Upper lobe of left lung (tissue), 6 donors: ENCODE data around the gene TMEM203. TPM values are rescaled to one million over a fixed set of nuclear protein-coding genes. Genes with fewer than 3 reads are reported as not detected.
"Not testable (repeated sequence)": the region's sequence is repeated elsewhere in the genome, so short reads cannot be mapped to it uniquely, and the experiment has no call there.

ENCODE experiments used
- ATAC-seq, 2 donors: fragments of 200-7000 bp; cut with Tn5 transposase; one replicate each; pipeline ENCODE4 v1.9.1; 2022; ENCODE audit warnings: mild to moderate bottlenecking in 2 of 2, moderate library complexity in 2 of 2; ENCODE audit not compliant: low FRiP score in 2 of 2
- DNase-seq, 2 donors: peaks; one replicate each; pipeline ENCODE4 v3.0.0-alpha.2; 2019 to 2020
- H3K27ac ChIP-seq, 4 donors: fragments of 200-600 bp; sonication (generic); one replicate each; pipeline ENCODE4 v1.5.1; 2016 to 2019
- H3K27me3 ChIP-seq, 4 donors: fragments of 200-600 bp; sonication (generic); one replicate each; pipeline ENCODE4 v1.5.1; 2017 to 2019
- H3K36me3 ChIP-seq, 4 donors: fragments of 200-600 bp; sonication (generic); one replicate each; pipeline ENCODE4 v1.5.1; 2016 to 2019
- H3K4me1 ChIP-seq, 4 donors: fragments of 200-600 bp; sonication (generic); one replicate each; pipeline ENCODE4 v1.5.1; 2018 to 2019
- H3K4me3 ChIP-seq, 4 donors: fragments of 200-600 bp; sonication (generic); one replicate each; pipeline ENCODE4 v1.5.1; 2017 to 2019; ENCODE audit warnings: mild to moderate bottlenecking in 2 of 4, moderate library complexity in 1 of 4
- H3K9me3 ChIP-seq, 4 donors: fragments of 200-600 bp; sonication (generic); one replicate each; pipeline ENCODE4 v1.5.1; 2018 to 2019
- CTCF ChIP-seq, 6 experiments: fragments of 450-650 bp in 4 of 6; fragments of 200-600 bp in 2 of 6; sonication (generic) in 2 of 6; IDR thresholded peaks; one replicate each; pipeline ENCODE4 v1.5.1; 2016 to 2019; ENCODE audit warnings: antibody characterized with exemption in 6 of 6
- EP300 ChIP-seq, 4 donors: sonication (generic); formaldehyde crosslinking; IDR thresholded peaks; one replicate each; pipeline ENCODE4 v1.5.1; 2017; ENCODE audit warnings: antibody characterized with exemption in 4 of 4, control low read depth in 2 of 4
- POLR2A ChIP-seq, 4 donors: fragments of 450-650 bp; IDR thresholded peaks; one replicate each; pipeline ENCODE4 v1.5.1; 2016 to 2017; ENCODE audit warnings: antibody characterized with exemption in 4 of 4, mild to moderate bottlenecking in 2 of 4
- POLR2AphosphoS5 ChIP-seq, 2 donors: sonication (generic); formaldehyde crosslinking; IDR thresholded peaks; one replicate each; pipeline ENCODE4 v1.5.1; 2017; ENCODE audit warnings: antibody characterized with exemption in 2 of 2
- WGBS, 2 donors: methylation state at CpG; one replicate each; pipeline ENCODE4 v1.1.5; 2017 to 2018; 5-methylcytosine and 5-hydroxymethylcytosine counted together
- total RNA-seq, 6 donors: library from RNA; depleted of rRNA in 4 of 6; stranded (reverse); fragments of >200 nt in 4 of 6; gene quantifications; one replicate each; pipeline versions ENCODE4 v1.1.0 to v1.2.1, GENCODE V29; 2016 to 2021
- donor health status: DM: no; HTN: no; CAD: no; lungs with moderate emphysema.
- donor health status: DM: no; HTN: yes; CAD: no; lungs with severe emphysema.

TMEM203 gene
- total RNA-seq, 6 donors from 2014 or later = 17.8 to 35.5 (median 31.1) TPM

GRCh38 chr9:137243626-137244485, 38.4 kb upstream of the TMEM203 start:
- ATAC-seq (no peak), DNase-seq (peak in 1 of 2 donors; percentile 66)
- 76 to 77% methylated on average over 6 to 15 of the region's 15 CpGs for WGBS, 2 donors
- Histone ChIP-seq H3K4me1 (peaks cover 24 to 59% (median 33%) of the 10 kb centered on the region in 4 donors), H3K27ac (peak overlapping the region in 1 of 4 donors; percentile 28), H3K9me3 (no peaks in the 10 kb centered on the region), H3K4me3 (peak overlapping the region in 1 of 4 donors; percentile 95), H3K27me3 (no peaks in the 10 kb centered on the region), H3K36me3 (peaks cover 9 to 23% (median 18%) of the 10 kb centered on the region in 4 donors)
- TF ChIP-seq EP300 (IDR thresholded peaks at IDR 0.05) (no peak), CTCF (IDR thresholded peaks at IDR 0.05) (peak in 1 of 6 experiments; percentile 7)

- Histone ChIP-seq H3K27ac (peak overlapping the region in 1 of 4 donors; percentile 28), H3K4me1 (peaks cover 24 to 65% (median 36%) of the 10 kb centered on the region in 4 donors), H3K4me3 (peak overlapping the region in 1 of 4 donors; percentile 95), H3K36me3 (peaks cover 9 to 23% (median 18%) of the 10 kb centered on the region in 4 donors)
- not testable (repeated sequence) for ATAC-seq, H3K9me3 ChIP-seq, H3K27me3 ChIP-seq, DNase-seq
- 90 to 95% methylated on average over 16 to 18 of the region's 18 CpGs for WGBS, 2 donors
Observed at GRCh38 chr9:137243266-137243625, 37.8 kb upstream of the TMEM203 start.

- peaks cover 24 to 64% (median 36%) of the 10 kb centered on the region in 4 donors for H3K4me1 ChIP-seq
Observed at GRCh38 chr9:137242269-137243203, 37.1 kb upstream of the TMEM203 start.

GRCh38 chr9:137241490-137242268, 36.2 kb upstream of the TMEM203 start:
- DNase-seq (peak; percentile 67 to 94), ATAC-seq (peak in 1 of 2 donors; percentile 31)
- peak overlapping the region; percentile 83 to 99 (median 93) for H3K27ac ChIP-seq
- no peaks in the 10 kb centered on the region for H3K9me3 ChIP-seq
- H3K4me3 ChIP-seq = peak overlapping the region; percentile 78 to 95 (median 89)
- TF ChIP-seq POLR2AphosphoS5 (IDR thresholded peaks at IDR 0.05) = no peak
- TF ChIP-seq CTCF (IDR thresholded peaks at IDR 0.05) = peak in 1 of 6 experiments; percentile 3
- H3K36me3 ChIP-seq = peaks cover 9 to 23% (median 18%) of the 10 kb centered on the region in 4 donors
- H3K27me3 ChIP-seq = no peaks in the 10 kb centered on the region
- H3K4me1 ChIP-seq = peaks cover 28 to 69% (median 38%) of the 10 kb centered on the region in 4 donors
- WGBS, 2 donors = 4 to 9% methylated on average over 15 to 25 of the region's 83 CpGs

More at GRCh38 chr9:137242269-137243203, 37.1 kb upstream of the TMEM203 start:
- DNase-seq (peak in 1 of 2 donors; percentile 84), ATAC-seq (no peak)
- 80 to 86% methylated on average over 27 to 36 of the region's 36 CpGs for WGBS, 2 donors
- H3K4me3 ChIP-seq = peak overlapping the region; percentile 78 to 95 (median 89)
- no peaks in the 10 kb centered on the region for H3K27me3 ChIP-seq
- TF ChIP-seq POLR2AphosphoS5 (IDR thresholded peaks at IDR 0.05) (peak in 1 of 2 donors; percentile 4), POLR2A (IDR thresholded peaks at IDR 0.05) (no peak)
- H3K9me3 ChIP-seq = no peaks in the 10 kb centered on the region
- H3K27ac ChIP-seq = peak overlapping the region; percentile 83 to 99 (median 93)
- H3K36me3 ChIP-seq = peaks cover 9 to 23% (median 18%) of the 10 kb centered on the region in 4 donors

- peaks cover 9 to 23% (median 18%) of the 10 kb centered on the region in 4 donors for H3K36me3 ChIP-seq
- WGBS, 2 donors = 0% methylated on average over 14 to 39 of the region's 67 CpGs
- TF ChIP-seq POLR2AphosphoS5 (IDR thresholded peaks at IDR 0.05) (peak; percentile 100), POLR2A (IDR thresholded peaks at IDR 0.05) (peak; percentile 94 to 100 (median 99)), EP300 (IDR thresholded peaks at IDR 0.05) (peak in 1 of 4 donors; percentile 92), CTCF (IDR thresholded peaks at IDR 0.05) (peak in 2 of 6 experiments; percentile 27 to 29)
- no peaks in the 10 kb centered on the region for H3K27me3 ChIP-seq
- ATAC-seq (peak; percentile 93 to 96), DNase-seq (peak; percentile 99)
- H3K4me1 ChIP-seq = peaks cover 35 to 76% (median 45%) of the 10 kb centered on the region in 4 donors
- no peaks in the 10 kb centered on the region for H3K9me3 ChIP-seq
- H3K4me3 ChIP-seq = peak within 1 kb of the TSS; percentile 78 to 95 (median 89)
- H3K27ac ChIP-seq = peak within 1 kb of the TSS; percentile 95 to 99 (median 96)
Observed at GRCh38 chr9:137240841-137241489, 35.5 kb upstream of the TMEM203 start, which contains the start of gene TUBB4B. Gene TUBB4B (plus strand): TSS chr9:137241287. CDS start chr9:137241361, 74 bp downstream.
